ENCODE measurements around the gene NUMB. TPM values are rescaled to one million over a fixed set of nuclear protein-coding genes. Genes with fewer than 3 reads are reported as not detected.
"Not testable (repeated sequence)": the region's sequence is repeated elsewhere in the genome, so short reads cannot be mapped to it uniquely, and the experiment has no call there.

Gene NUMB
- total RNA-seq, 1 donor from 2014 or later, result 33.1 TPM

GRCh38 chr14:73358187-73358586, 100.2 kb downstream of the NUMB start:
- Histone ChIP-seq H3K27me3 (ENCODE audit: control insufficient read depth, insufficient read depth, low read length) (no peaks in the 10 kb centered on the region), H3K4me3 (ENCODE audit: low read depth, low read length) (no peak overlapping the region), H3K36me3 (ENCODE audit: control insufficient read depth, insufficient read depth, low read length) (no peaks in the 10 kb centered on the region)
- no peak for DNase-seq (ENCODE audit: low read depth)
- no peak for TF ChIP-seq CTCF (IDR thresholded peaks at IDR 0.05; ENCODE audit: insufficient read depth, low read length, poor library complexity, severe bottlenecking)

- H3K36me3 ChIP-seq (ENCODE audit: control insufficient read depth, insufficient read depth, low read length); H3K27me3 ChIP-seq (ENCODE audit: control insufficient read depth, insufficient read depth, low read length); DNase-seq (ENCODE audit: low read depth); H3K4me3 ChIP-seq (ENCODE audit: low read depth, low read length): not testable (repeated sequence)
Measured at GRCh38 chr14:73349091-73349490, 109.3 kb downstream of the NUMB start.

DNA sequence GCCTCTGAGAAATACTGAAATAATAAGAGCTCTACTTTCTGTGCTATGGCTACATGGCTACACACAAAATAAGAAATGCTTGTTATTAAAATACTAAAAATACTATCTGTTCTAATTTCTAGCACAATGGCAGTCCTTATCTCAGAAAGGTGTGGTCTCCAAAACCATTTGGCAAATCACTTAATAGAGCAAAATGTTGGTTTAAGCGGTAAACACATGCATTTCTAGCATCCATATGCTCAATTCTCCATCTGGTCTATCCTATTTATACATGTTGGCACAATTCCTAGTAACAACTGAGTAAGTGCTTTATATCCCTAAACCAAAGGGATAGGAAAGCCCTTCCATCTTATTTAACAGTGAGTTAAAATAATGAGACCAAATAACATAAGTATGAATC, 114.0 kb downstream of the NUMB start:
- H3K36me3 ChIP-seq (ENCODE audit: control insufficient read depth, insufficient read depth, low read length), result no peaks in the 10 kb centered on the region
- no peaks in the 10 kb centered on the region for H3K27me3 ChIP-seq (ENCODE audit: control insufficient read depth, insufficient read depth, low read length)
- no peak for TF ChIP-seq CTCF (IDR thresholded peaks at IDR 0.05; ENCODE audit: insufficient read depth, low read length, poor library complexity, severe bottlenecking)

DNA sequence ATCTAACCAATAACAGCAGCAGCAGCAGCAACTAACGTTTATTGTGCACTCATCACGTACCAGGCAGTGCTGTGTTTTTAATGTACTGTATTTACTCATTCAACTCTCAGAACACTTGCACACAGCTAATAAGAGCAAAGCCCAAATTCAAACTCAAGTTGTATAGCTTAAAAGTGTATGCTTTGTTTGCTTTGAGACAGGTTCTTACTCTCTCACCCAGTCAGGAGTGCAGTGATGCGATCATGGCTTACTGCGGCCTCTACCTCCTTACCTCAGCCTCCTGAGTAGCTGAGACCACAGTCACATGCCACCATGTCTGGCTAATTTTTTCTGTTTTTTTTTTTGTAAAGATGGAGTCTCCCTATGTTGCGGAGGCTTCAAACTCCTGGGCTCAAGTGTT, 115.7 kb downstream of the NUMB start:
- no peak for TF ChIP-seq CTCF (IDR thresholded peaks at IDR 0.05; ENCODE audit: insufficient read depth, low read length, poor library complexity, severe bottlenecking)
- no peak for DNase-seq (ENCODE audit: low read depth)

More for the DNA sequence above, 114.0 kb downstream of the NUMB start:
- no peak for DNase-seq (ENCODE audit: low read depth)
- no peak overlapping the region for H3K4me3 ChIP-seq (ENCODE audit: low read depth, low read length)

GRCh38 chr14:73339846-73340595, 118.3 kb downstream of the NUMB start:
- no peak for DNase-seq (ENCODE audit: low read depth)
- Histone ChIP-seq H3K4me3 (ENCODE audit: low read depth, low read length) (no peak overlapping the region), H3K27me3 (ENCODE audit: control insufficient read depth, insufficient read depth, low read length) (no peaks in the 10 kb centered on the region), H3K36me3 (ENCODE audit: control insufficient read depth, insufficient read depth, low read length) (no peaks in the 10 kb centered on the region)
- TF ChIP-seq CTCF (IDR thresholded peaks at IDR 0.05; ENCODE audit: insufficient read depth, low read length, poor library complexity, severe bottlenecking), result no peak

More for the DNA sequence above, 115.7 kb downstream of the NUMB start:
- Histone ChIP-seq H3K27me3 (ENCODE audit: control insufficient read depth, insufficient read depth, low read length) (no peaks in the 10 kb centered on the region), H3K4me3 (ENCODE audit: low read depth, low read length) (no peak overlapping the region), H3K36me3 (ENCODE audit: control insufficient read depth, insufficient read depth, low read length) (no peaks in the 10 kb centered on the region)

GRCh38 chr14:73339206-73339605, 119.1 kb downstream of the NUMB start:
- Histone ChIP-seq H3K27me3 (ENCODE audit: control insufficient read depth, insufficient read depth, low read length) (no peaks in the 10 kb centered on the region), H3K4me3 (ENCODE audit: low read depth, low read length) (no peak overlapping the region), H3K36me3 (ENCODE audit: control insufficient read depth, insufficient read depth, low read length) (no peaks in the 10 kb centered on the region)
- no peak for TF ChIP-seq CTCF (IDR thresholded peaks at IDR 0.05; ENCODE audit: insufficient read depth, low read length, poor library complexity, severe bottlenecking)
- no peak for DNase-seq (ENCODE audit: low read depth)

Data from kidney epithelial cell (primary cell).